Nephron progenitor cell (in vitro differentiated cells): Measurements from ENCODE around the gene NPHS1.

Source experiments
- DNase-seq: peaks from one replicate; pipeline ENCODE4 v3.0.0; 2021
- H3K27ac Mint-ChIP-seq: 2 replicates; pipeline ENCODE4 v1.8.0; 2021; ENCODE audit warnings: mild to moderate bottlenecking, moderate library complexity, mixed read lengths
- H3K27me3 Mint-ChIP-seq: 2 replicates; pipeline ENCODE4 v1.8.0; 2021; ENCODE audit warnings: mild to moderate bottlenecking, low read depth, mixed read lengths; ENCODE audit not compliant: poor library complexity
- H3K36me3 Mint-ChIP-seq: 2 replicates; pipeline ENCODE4 v1.8.0; 2021; ENCODE audit warnings: low read depth, mixed read lengths
- H3K4me1 Mint-ChIP-seq: 2 replicates; pipeline ENCODE4 v1.8.0; 2021; ENCODE audit warnings: mixed read lengths
- H3K4me3 Mint-ChIP-seq: 2 replicates; pipeline ENCODE4 v1.8.0; 2021; ENCODE audit warnings: mild to moderate bottlenecking, moderate library complexity, mixed read lengths
- H3K9me3 Mint-ChIP-seq: 2 replicates; pipeline ENCODE4 v1.8.0; 2021; ENCODE audit warnings: mild to moderate bottlenecking, moderate library complexity, mixed read lengths
- CTCF ChIP-seq: fragments of 200-600 bp; sonication (generic); IDR thresholded peaks from 2 replicates; pipeline ENCODE4 v1.5.0; 2021; ENCODE audit warnings: antibody characterized with exemption

NPHS1 gene

DNA sequence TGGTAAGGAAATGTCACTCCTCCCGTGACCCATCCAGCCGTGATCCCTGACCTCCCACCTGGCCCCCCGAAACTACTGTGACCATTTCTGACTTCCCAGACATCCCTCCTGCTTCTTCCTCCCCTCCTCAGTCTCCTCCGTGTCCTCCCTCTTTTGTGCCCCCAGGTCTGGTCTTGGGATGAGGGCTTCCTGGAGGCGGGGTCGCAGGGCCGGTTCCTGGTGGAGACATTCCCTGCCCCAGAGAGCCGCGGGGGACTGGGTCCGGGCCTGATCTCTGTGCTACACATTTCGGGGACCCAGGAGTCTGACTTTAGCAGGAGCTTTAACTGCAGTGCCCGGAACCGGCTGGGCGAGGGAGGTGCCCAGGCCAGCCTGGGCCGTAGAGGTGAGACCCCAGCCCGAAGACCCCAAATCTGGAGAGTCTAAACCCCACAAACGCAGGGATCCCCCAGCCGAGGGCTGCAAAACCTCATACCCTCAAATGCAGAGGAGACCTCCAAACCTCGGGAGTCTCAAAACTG lies 9.4 kb upstream of the NPHS1 start:
- no peak overlapping the region for H3K27ac Mint-ChIP-seq
- peaks cover 98% of the 10 kb centered on the region for H3K27me3 Mint-ChIP-seq
- H3K36me3 Mint-ChIP-seq = no peaks in the 10 kb centered on the region
- H3K4me1 Mint-ChIP-seq = peaks cover 24% of the 10 kb centered on the region
- no peak for TF ChIP-seq CTCF
- DNase-seq = no peak
- peak overlapping the region; percentile 77 for H3K4me3 Mint-ChIP-seq
- H3K9me3 Mint-ChIP-seq = peaks cover 4% of the 10 kb centered on the region

DNA sequence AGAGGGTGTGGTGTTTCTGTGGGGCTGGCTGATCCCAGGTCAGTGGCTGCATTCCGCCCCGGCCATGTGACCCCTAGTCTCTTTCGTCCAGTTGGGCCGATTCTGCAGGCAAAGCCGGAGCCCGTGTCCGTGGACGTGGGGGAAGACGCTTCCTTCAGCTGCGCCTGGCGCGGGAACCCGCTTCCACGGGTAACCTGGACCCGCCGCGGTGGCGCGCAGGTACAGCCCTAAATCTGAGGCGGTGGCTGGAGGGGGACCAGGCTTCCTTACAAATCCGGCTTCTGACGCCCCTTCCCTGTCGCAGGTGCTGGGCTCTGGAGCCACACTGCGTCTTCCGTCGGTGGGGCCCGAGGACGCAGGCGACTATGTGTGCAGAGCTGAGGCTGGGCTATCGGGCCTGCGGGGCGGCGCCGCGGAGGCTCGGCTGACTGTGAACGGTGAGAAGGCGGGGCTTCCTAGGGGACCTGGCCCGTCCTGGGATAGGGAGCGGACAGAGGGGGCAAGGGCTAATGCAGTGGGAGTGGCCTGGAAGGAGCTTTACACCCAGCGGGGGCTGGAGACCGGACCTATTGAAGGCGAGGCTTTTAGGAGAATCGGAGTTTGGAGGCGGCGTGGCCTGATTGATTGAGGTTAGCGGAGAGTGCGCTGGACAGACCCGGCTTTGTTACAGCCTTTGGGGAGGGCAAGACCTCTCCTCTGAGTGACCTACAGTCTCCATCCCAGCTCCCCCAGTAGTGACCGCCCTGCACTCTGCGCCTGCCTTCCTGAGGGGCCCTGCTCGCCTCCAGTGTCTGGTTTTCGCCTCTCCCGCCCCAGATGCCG lies 8.7 kb upstream of the NPHS1 start:
- H3K27ac Mint-ChIP-seq = no peak overlapping the region
- peaks cover 26% of the 10 kb centered on the region for H3K4me1 Mint-ChIP-seq
- peaks cover 99% of the 10 kb centered on the region for H3K27me3 Mint-ChIP-seq
- peaks cover 4% of the 10 kb centered on the region for H3K9me3 Mint-ChIP-seq
- peak; percentile 89 for DNase-seq
- no peak for TF ChIP-seq CTCF
- H3K4me3 Mint-ChIP-seq = peak overlapping the region; percentile 77
- H3K36me3 Mint-ChIP-seq = no peaks in the 10 kb centered on the region

DNA sequence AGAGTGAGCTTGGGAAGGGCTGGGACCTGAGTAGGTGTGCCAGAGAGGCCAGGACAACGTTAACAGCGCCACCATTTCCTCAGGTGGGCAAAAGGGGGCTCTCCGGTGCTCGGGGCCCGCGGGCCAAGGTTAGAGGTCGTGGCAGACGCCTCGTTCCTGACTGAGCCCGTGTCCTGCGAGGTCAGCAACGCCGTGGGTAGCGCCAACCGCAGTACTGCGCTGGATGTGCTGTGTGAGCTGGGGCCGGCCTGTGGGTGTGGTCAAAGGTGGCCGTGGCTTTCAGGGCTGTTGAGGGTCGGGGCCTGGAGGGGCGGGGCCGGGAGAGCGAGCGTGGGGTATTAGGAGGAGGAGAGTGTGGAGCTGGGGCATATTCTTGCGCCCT lies 8.1 kb upstream of the NPHS1 start:
- no peak for TF ChIP-seq CTCF
- peak; percentile 38 for DNase-seq
- H3K4me3 Mint-ChIP-seq = peak overlapping the region; percentile 77
- H3K27ac Mint-ChIP-seq = no peak overlapping the region
- peaks cover 31% of the 10 kb centered on the region for H3K4me1 Mint-ChIP-seq
- H3K9me3 Mint-ChIP-seq = peaks cover 4% of the 10 kb centered on the region
- peaks cover 99% of the 10 kb centered on the region for H3K27me3 Mint-ChIP-seq
- no peaks in the 10 kb centered on the region for H3K36me3 Mint-ChIP-seq

- DNase-seq = no peak
- H3K36me3 Mint-ChIP-seq = no peaks in the 10 kb centered on the region
- peak overlapping the region; percentile 23 for H3K4me3 Mint-ChIP-seq
- H3K9me3 Mint-ChIP-seq = peaks cover 4% of the 10 kb centered on the region
- peaks cover 99% of the 10 kb centered on the region for H3K27me3 Mint-ChIP-seq
- no peak for TF ChIP-seq CTCF
- H3K27ac Mint-ChIP-seq = no peak overlapping the region
- peaks cover 41% of the 10 kb centered on the region for H3K4me1 Mint-ChIP-seq
These were observed 7.1 kb upstream of the NPHS1 start for GRCh38 chr19:35859414-35859813.

DNA sequence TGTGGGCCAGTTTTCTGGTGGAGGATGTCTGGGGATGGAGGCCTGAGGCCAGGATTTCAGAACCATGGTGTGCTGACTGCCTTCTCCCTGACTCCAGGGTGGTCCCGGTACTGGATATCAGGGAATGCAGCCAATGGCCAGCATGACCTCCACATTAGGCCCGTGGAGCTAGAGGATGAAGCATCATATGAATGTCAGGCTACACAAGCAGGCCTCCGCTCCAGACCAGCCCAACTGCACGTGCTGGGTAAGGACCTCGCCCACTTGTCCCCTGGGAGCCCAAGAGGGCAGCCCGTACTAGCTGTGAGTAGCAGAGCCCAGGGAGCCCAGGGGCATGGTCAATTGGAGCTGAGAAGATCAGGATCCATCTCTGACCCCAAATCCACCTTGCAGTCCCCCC lies 6.0 kb upstream of the NPHS1 start:
- Mint-ChIP-seq H3K4me3 (peak overlapping the region; percentile 88), H3K9me3 (peaks cover 4% of the 10 kb centered on the region), H3K36me3 (no peaks in the 10 kb centered on the region), H3K4me1 (peaks cover 45% of the 10 kb centered on the region), H3K27me3 (peaks cover 95% of the 10 kb centered on the region), H3K27ac (no peak overlapping the region)
- DNase-seq = no peak
- TF ChIP-seq CTCF = no peak
